ENCODE measurements around the gene AP3S1. TPM values are rescaled to one million over a fixed set of nuclear protein-coding genes. Genes with fewer than 3 reads are reported as not detected.
"Not testable (repeated sequence)": the region's sequence is repeated elsewhere in the genome, so short reads cannot be mapped to it uniquely, and the experiment has no call there.

AP3S1 gene
- polyA plus RNA-seq, 1 donor: 85.6 TPM

GRCh38 chr5:115824983-115825382 lies 16.8 kb upstream of the AP3S1 start:
- DNase-seq (ENCODE audit: low read depth): not testable (repeated sequence)

- no peak for DNase-seq (ENCODE audit: low read depth)
Observed at GRCh38 chr5:115825948-115826347, 15.8 kb upstream of the AP3S1 start.

GRCh38 chr5:115829913-115830312 lies 11.8 kb upstream of the AP3S1 start:
- DNase-seq (ENCODE audit: low read depth): no peak

- no peak for DNase-seq (ENCODE audit: low read depth)
Observed at GRCh38 chr5:115831163-115831768, 10.5 kb upstream of the AP3S1 start.

GRCh38 chr5:115835481-115835880 lies 6.3 kb upstream of the AP3S1 start:
- DNase-seq (ENCODE audit: low read depth): no peak

GRCh38 chr5:115838885-115839518 lies 2.7 kb upstream of the AP3S1 start:
- DNase-seq (ENCODE audit: low read depth): no peak

- no peak for DNase-seq (ENCODE audit: low read depth)
Observed at GRCh38 chr5:115840873-115841272, 862 bp upstream of the AP3S1 start.

GRCh38 chr5:115842089-115842935 lies 577 bp downstream of the AP3S1 start:
- DNase-seq (ENCODE audit: low read depth): no peak

GRCh38 chr5:115842952-115843351 lies 1.2 kb downstream of the AP3S1 start:
- DNase-seq (ENCODE audit: low read depth): no peak

GRCh38 chr5:115843444-115844130 lies 1.9 kb downstream of the AP3S1 start:
- no peak for DNase-seq (ENCODE audit: low read depth)

- DNase-seq (ENCODE audit: low read depth): no peak
Observed at GRCh38 chr5:115844321-115844817, 2.6 kb downstream of the AP3S1 start.

GRCh38 chr5:115847290-115847689 lies 5.6 kb downstream of the AP3S1 start:
- DNase-seq (ENCODE audit: low read depth): no peak

- DNase-seq (ENCODE audit: low read depth): no peak
Observed at GRCh38 chr5:115849258-115849798, 7.6 kb downstream of the AP3S1 start.

GRCh38 chr5:115850744-115851416 lies 9.1 kb downstream of the AP3S1 start:
- no peak for DNase-seq (ENCODE audit: low read depth)

- DNase-seq (ENCODE audit: low read depth): no peak
Observed at GRCh38 chr5:115854139-115854538, 12.4 kb downstream of the AP3S1 start.

- no peak for DNase-seq (ENCODE audit: low read depth)
Observed at GRCh38 chr5:115855959-115856358, 14.2 kb downstream of the AP3S1 start.

GRCh38 chr5:115857057-115857479 lies 15.3 kb downstream of the AP3S1 start:
- DNase-seq (ENCODE audit: low read depth): no peak

GRCh38 chr5:115857626-115858349 lies 16.1 kb downstream of the AP3S1 start:
- DNase-seq (ENCODE audit: low read depth): no peak

- DNase-seq (ENCODE audit: low read depth): no peak
Observed at GRCh38 chr5:115858396-115858795, 16.7 kb downstream of the AP3S1 start.

GRCh38 chr5:115859378-115859777 lies 17.6 kb downstream of the AP3S1 start:
- no peak for DNase-seq (ENCODE audit: low read depth)

Data from forelimb muscle (tissue), 1 donor.